ENCODE data around the gene NXPE1. TPM values are rescaled to one million over a fixed set of nuclear protein-coding genes. Genes with fewer than 3 reads are reported as not detected.

The NXPE1 gene
- total and polyA plus RNA-seq, 9 of the 15 experiments (the other 6 are each of a cell fraction or from before 2014, with no cell fraction given): not detected

- no peak overlapping the region for H3K9ac ChIP-seq (ENCODE audit: insufficient read depth in 1 of 2, low read depth in 2 of 2, low read length in 2 of 2)
- no peak overlapping the region for H3K4me3 ChIP-seq
- H3K4me1 ChIP-seq (replicated peaks in 1 of 2; ENCODE audit: control insufficient read depth in 2 of 2, insufficient read depth in 2 of 2, low read length in 2 of 2): no peaks in the 10 kb centered on the region
- H3K27me3 ChIP-seq (ENCODE audit: control insufficient read depth in 2 of 2, insufficient read depth in 2 of 2, low read length in 2 of 2): no peaks in the 10 kb centered on the region
- H3K27ac ChIP-seq (ENCODE audit: extremely low read depth, low read depth, low read length): no peak overlapping the region
- no peaks in the 10 kb centered on the region for H3K9me3 ChIP-seq (replicated peaks; ENCODE audit: control insufficient read depth, insufficient read depth, low read depth, low read length)
- ChIA-PET POLR2A (no interaction called here), CTCF (ENCODE audit: low intra/inter-chr PET ratio) (no interaction called here)
- H2AFZ ChIP-seq (ENCODE audit: low read depth, low read length): no peak overlapping the region
- in situ Hi-C loops (cut with MboI): no loop called here
- intact Hi-C loops (cut with micrococcal nuclease): no loop called here
- no TSS peak for BruUV-seq (replicated peaks)
- no peaks in the 10 kb centered on the region for H3K9me1 ChIP-seq (ENCODE audit: control insufficient read depth, insufficient read depth, low read length)
- DNase-seq (ENCODE audit: extremely low read depth in 1 of 4, low spot score in 3 of 4) (no peak), FAIRE-seq (no peak), ATAC-seq (no peak)
- H3K36me3 ChIP-seq (ENCODE audit: control insufficient read depth, insufficient read depth, low read length): no peaks in the 10 kb centered on the region
- H3K79me2 ChIP-seq (ENCODE audit: control insufficient read depth, insufficient read depth, low read length): no peaks in the 10 kb centered on the region
- no peak overlapping the region for H3K4me2 ChIP-seq (ENCODE audit: insufficient read depth, low read length)
- no peaks in the 10 kb centered on the region for H4K20me1 ChIP-seq (replicated peaks; ENCODE audit: control insufficient read depth, insufficient read depth, low read length)
- 0% methylated on average over 1 of the region's 1 CpG for WGBS (ENCODE audit: insufficient coverage, low coverage, missing lambda C conversion rate)
- no peak for TF ChIP-seq CHD4 (IDR thresholded peaks at IDR 0.05; ENCODE audit: insufficient read depth, insufficient replicate concordance, low read depth, low read length, poor library complexity, severe bottlenecking)
These were observed 3.5 kb downstream of the NXPE1 start for GRCh38 chr11:114556135-114556534.

GRCh38 chr11:114553642-114554041 lies 6.0 kb downstream of the NXPE1 start:
- no peaks in the 10 kb centered on the region for H3K79me2 ChIP-seq (ENCODE audit: control insufficient read depth, insufficient read depth, low read length)
- intact Hi-C loops (cut with micrococcal nuclease) (no loop called here), in situ Hi-C loops (cut with MboI) (no loop called here)
- H3K27me3 ChIP-seq (ENCODE audit: control insufficient read depth in 2 of 2, insufficient read depth in 2 of 2, low read length in 2 of 2): no peaks in the 10 kb centered on the region
- 0% methylated on average over 2 of the region's 2 CpGs for WGBS (ENCODE audit: insufficient coverage, low coverage, missing lambda C conversion rate)
- no peak overlapping the region for H3K9ac ChIP-seq (ENCODE audit: insufficient read depth in 1 of 2, low read depth in 2 of 2, low read length in 2 of 2)
- H3K36me3 ChIP-seq (ENCODE audit: control insufficient read depth, insufficient read depth, low read length): no peaks in the 10 kb centered on the region
- ATAC-seq (no peak), FAIRE-seq (no peak), DNase-seq (ENCODE audit: extremely low read depth in 1 of 4, low spot score in 3 of 4) (no peak)
- H3K4me3 ChIP-seq: no peak overlapping the region
- no peaks in the 10 kb centered on the region for H3K9me3 ChIP-seq (replicated peaks; ENCODE audit: control insufficient read depth, insufficient read depth, low read depth, low read length)
- BruUV-seq (replicated peaks): no TSS peak
- no peaks in the 10 kb centered on the region for H3K4me1 ChIP-seq (replicated peaks in 1 of 2; ENCODE audit: control insufficient read depth in 2 of 2, insufficient read depth in 2 of 2, low read length in 2 of 2)
- no peaks in the 10 kb centered on the region for H4K20me1 ChIP-seq (replicated peaks; ENCODE audit: control insufficient read depth, insufficient read depth, low read length)
- POLR2A ChIA-PET: interaction anchor here (0.6 kb wide), 1 partner anchor 663 kb away, joined by 3 read pairs; no protein-coding TSS in a partner anchor
- CTCF ChIA-PET (ENCODE audit: low intra/inter-chr PET ratio): no interaction called here
- H3K9me1 ChIP-seq (ENCODE audit: control insufficient read depth, insufficient read depth, low read length): no peaks in the 10 kb centered on the region
- TF ChIP-seq SMARCA5 (IDR thresholded peaks at IDR 0.05) (no peak), ZFP1 (CRISPR knock-in tag; IDR thresholded peaks at IDR 0.05) (no peak), NR3C1 (CRISPR knock-in tag; IDR thresholded peaks at IDR 0.05) (no peak)
- H2AFZ ChIP-seq (ENCODE audit: low read depth, low read length): no peak overlapping the region
- H3K4me2 ChIP-seq (ENCODE audit: insufficient read depth, low read length): no peak overlapping the region
- no peak overlapping the region for H3K27ac ChIP-seq (ENCODE audit: extremely low read depth, low read depth, low read length)

All from K562 (cell line).